ENCODE results near the gene TASP1.

TASP1 gene

GRCh38 chr20:13474467-13474866 is 164.3 kb downstream of the TASP1 start:
- no peak for TF ChIP-seq CTCF (IDR thresholded peaks at IDR 0.05; ENCODE audit: poor library complexity, severe bottlenecking)
- ATAC-seq (ENCODE audit: low read depth) (no peak), DNase-seq (ENCODE audit: low spot score) (no peak)
- Histone ChIP-seq H3K27me3 (ENCODE audit: insufficient read depth, poor library complexity, severe bottlenecking) (no peaks in the 10 kb centered on the region), H3K36me3 (ENCODE audit: low read depth) (peaks cover 10% of the 10 kb centered on the region; the same call in 1 of the 2 replicates), H3K4me1 (ENCODE audit: insufficient read depth, poor library complexity, severe bottlenecking) (no peaks in the 10 kb centered on the region), H3K4me3 (ENCODE audit: severe bottlenecking) (no peak overlapping the region), H3K9me3 (ENCODE audit: severe bottlenecking) (peaks cover 2% of the 10 kb centered on the region), H3K27ac (ENCODE audit: poor library complexity, severe bottlenecking) (no peak overlapping the region)

GRCh38 chr20:13469262-13469661 is 169.5 kb downstream of the TASP1 start:
- no peaks in the 10 kb centered on the region for H3K9me3 ChIP-seq (ENCODE audit: severe bottlenecking)
- ATAC-seq (ENCODE audit: low read depth): no peak
- H3K36me3 ChIP-seq (ENCODE audit: low read depth): peaks cover 4% of the 10 kb centered on the region; the same call in 1 of the 2 replicates
- H3K4me1 ChIP-seq (ENCODE audit: insufficient read depth, poor library complexity, severe bottlenecking): no peaks in the 10 kb centered on the region
- H3K27ac ChIP-seq (ENCODE audit: poor library complexity, severe bottlenecking): no peak overlapping the region
- DNase-seq (ENCODE audit: low spot score): no peak
- H3K27me3 ChIP-seq (ENCODE audit: insufficient read depth, poor library complexity, severe bottlenecking): no peaks in the 10 kb centered on the region
- no peak overlapping the region for H3K4me3 ChIP-seq (ENCODE audit: severe bottlenecking)
- no peak for TF ChIP-seq CTCF (IDR thresholded peaks at IDR 0.05; ENCODE audit: poor library complexity, severe bottlenecking)

DNA sequence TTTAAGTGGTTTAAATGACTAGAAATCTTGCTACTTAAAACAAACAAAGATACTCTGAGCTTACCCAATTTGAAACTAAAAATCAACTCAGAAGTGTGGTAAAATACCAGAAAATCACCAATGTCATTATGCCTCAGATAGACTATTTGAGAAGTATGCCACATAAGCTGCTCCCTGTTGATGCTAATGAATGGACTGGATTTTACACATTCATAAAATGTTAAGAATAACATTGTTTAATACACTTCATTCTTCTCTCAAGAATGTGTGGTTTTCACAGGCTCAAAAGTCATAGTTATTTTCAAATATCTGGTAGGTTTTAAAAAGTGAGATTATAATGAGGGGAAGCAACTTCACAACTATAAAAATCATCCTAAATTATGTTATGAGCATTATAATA is 170.6 kb downstream of the TASP1 start:
- no peak overlapping the region for H3K4me3 ChIP-seq (ENCODE audit: severe bottlenecking)
- no peaks in the 10 kb centered on the region for H3K4me1 ChIP-seq (ENCODE audit: insufficient read depth, poor library complexity, severe bottlenecking)
- TF ChIP-seq CTCF (IDR thresholded peaks at IDR 0.05; ENCODE audit: poor library complexity, severe bottlenecking): no peak
- H3K36me3 ChIP-seq (ENCODE audit: low read depth): peaks cover 4% of the 10 kb centered on the region; the same call in 1 of the 2 replicates
- no peaks in the 10 kb centered on the region for H3K9me3 ChIP-seq (ENCODE audit: severe bottlenecking)
- no peak for DNase-seq (ENCODE audit: low spot score)
- no peaks in the 10 kb centered on the region for H3K27me3 ChIP-seq (ENCODE audit: insufficient read depth, poor library complexity, severe bottlenecking)
- no peak for ATAC-seq (ENCODE audit: low read depth)
- no peak overlapping the region for H3K27ac ChIP-seq (ENCODE audit: poor library complexity, severe bottlenecking)

DNA sequence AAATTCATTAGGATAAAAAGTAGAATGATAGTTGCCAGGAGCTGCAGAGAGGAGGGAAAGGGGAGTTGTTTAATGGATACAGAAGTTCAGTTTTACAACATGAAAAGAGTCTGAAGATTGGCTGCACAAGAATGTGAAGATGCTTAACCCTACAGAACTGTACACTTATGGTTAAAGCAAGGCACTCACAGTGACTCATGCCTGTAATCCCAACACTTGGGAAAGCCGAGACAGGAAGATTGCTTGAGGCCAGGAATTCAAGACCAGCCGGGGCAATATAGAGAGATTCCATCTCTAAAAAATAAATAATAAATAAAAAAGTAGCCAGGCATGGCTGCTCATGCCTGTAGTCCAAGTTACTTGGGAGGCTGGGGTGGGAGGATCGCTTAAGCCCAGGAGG is 174.0 kb downstream of the TASP1 start:
- DNase-seq (ENCODE audit: low spot score): no peak
- no peaks in the 10 kb centered on the region for H3K9me3 ChIP-seq (ENCODE audit: severe bottlenecking)

More for the DNA sequence above, 174.0 kb downstream of the TASP1 start:
- peak; percentile 40; the same call in 1 of the 3 replicates for ATAC-seq (ENCODE audit: low read depth)
- H3K4me3 ChIP-seq (ENCODE audit: severe bottlenecking): no peak overlapping the region
- no peak overlapping the region for H3K27ac ChIP-seq (ENCODE audit: poor library complexity, severe bottlenecking)
- no peaks in the 10 kb centered on the region for H3K4me1 ChIP-seq (ENCODE audit: insufficient read depth, poor library complexity, severe bottlenecking)
- H3K36me3 ChIP-seq (ENCODE audit: low read depth): peaks cover 4% of the 10 kb centered on the region; the same call in 1 of the 2 replicates
- H3K27me3 ChIP-seq (ENCODE audit: insufficient read depth, poor library complexity, severe bottlenecking): no peaks in the 10 kb centered on the region
- no peak for TF ChIP-seq CTCF (IDR thresholded peaks at IDR 0.05; ENCODE audit: poor library complexity, severe bottlenecking)

All from RWPE2 (cell line).